ENCODE measurements around the gene UBE2G2. TPM values are rescaled to one million over a fixed set of nuclear protein-coding genes. Genes with fewer than 3 reads are reported as not detected.
A peak's percentile ranks its signal among the peaks of the same experiment; 100 is the strongest.

Gene UBE2G2
- total and polyA plus RNA-seq, 11 donors, result 44.3 to 84.4 (median 63.3) TPM

GRCh38 chr21:44846485-44847260, 45.1 kb upstream of the UBE2G2 start:
- intact Hi-C loops (cut with DNase I), result loop anchor here in 2 of 10 donors (2.0 to 5.0 kb wide), 2 partner anchors 26 to 34 kb away; partner anchors contain the start of gene PTTG1IP (in 1 of the 2)
- peak in 4 of 5 donors; percentile 51 to 65 (median 58) for DNase-seq
- no peaks in the 10 kb centered on the region for H3K9me3 ChIP-seq
- H3K27ac ChIP-seq, result peak overlapping the region in 11 of 12 donors; percentile 6 to 63 (median 45)
- peaks cover 0 to 37% (median 32%) of the 10 kb centered on the region in 9 donors for H3K36me3 ChIP-seq
- TF ChIP-seq CTCF (IDR thresholded peaks at IDR 0.05) (no peak), POLR2A (IDR thresholded peaks at IDR 0.05) (no peak)
- peak overlapping the region in 8 of 12 donors; percentile 25 to 58 (median 49) for H3K4me3 ChIP-seq
- peak; percentile 22 to 58 (median 39) for ATAC-seq
- H3K4me1 ChIP-seq, result peaks cover 0 to 44% (median 22%) of the 10 kb centered on the region in 12 donors
- WGBS, 4 donors, result 33 to 43% (median 35%) methylated on average over 25 to 27 of the region's 27 CpGs
- no peaks in the 10 kb centered on the region for H3K27me3 ChIP-seq

GRCh38 chr21:44846224-44846484, 44.5 kb upstream of the UBE2G2 start:
- no peaks in the 10 kb centered on the region for H3K27me3 ChIP-seq
- H3K4me1 ChIP-seq, result peaks cover 0 to 39% (median 22%) of the 10 kb centered on the region in 12 donors
- no peak for DNase-seq
- peak overlapping the region in 10 of 12 donors; percentile 12 to 63 (median 46) for H3K27ac ChIP-seq
- peaks cover 0 to 31% (median 27%) of the 10 kb centered on the region in 9 donors for H3K36me3 ChIP-seq
- TF ChIP-seq CTCF (IDR thresholded peaks at IDR 0.05) (no peak), POLR2A (IDR thresholded peaks at IDR 0.05) (no peak)
- 21 to 44% (median 25%) methylated on average over 1 of the region's 1 CpG for WGBS, 4 donors
- intact Hi-C loops (cut with DNase I), result loop anchor here in 2 of 10 donors (2.0 to 5.0 kb wide), 2 partner anchors 27 to 34 kb away; partner anchors contain the start of gene PTTG1IP (in 1 of the 2)
- no peak for ATAC-seq
- peak overlapping the region in 10 of 12 donors; percentile 10 to 58 (median 48) for H3K4me3 ChIP-seq
- no peaks in the 10 kb centered on the region for H3K9me3 ChIP-seq

GRCh38 chr21:44845418-44846223, 44.0 kb upstream of the UBE2G2 start:
- peak; percentile 48 to 88 (median 76) for ATAC-seq
- Histone ChIP-seq H3K4me3 (peak overlapping the region in 10 of 12 donors; percentile 10 to 58 (median 48)), H3K36me3 (peaks cover 0 to 26% (median 22%) of the 10 kb centered on the region in 9 donors), H3K27me3 (no peaks in the 10 kb centered on the region), H3K4me1 (peaks cover 0 to 35% (median 22%) of the 10 kb centered on the region in 12 donors), H3K9me3 (no peaks in the 10 kb centered on the region), H3K27ac (peak overlapping the region in 10 of 12 donors; percentile 12 to 63 (median 46))
- intact Hi-C loops (cut with DNase I), result loop anchor here in 2 of 10 donors (1.0 to 5.0 kb wide), 3 partner anchors 27 to 44 kb away; partner anchors contain the start of genes PTTG1IP (in 1 of the 2) and UBE2G2 (in 1 of the 2)
- TF ChIP-seq CTCF (IDR thresholded peaks at IDR 0.05), result peak in 8 of 12 donors; percentile 21 to 53 (median 40)
- no peak for TF ChIP-seq POLR2A (IDR thresholded peaks at IDR 0.05)
- peak; percentile 74 to 89 (median 81) for DNase-seq
- 6 to 13% (median 8%) methylated on average over 20 to 34 of the region's 34 CpGs for WGBS, 4 donors

All from heart left ventricle (tissue), 16 donors.